ENCODE measurements around the gene LAMA1. TPM values are rescaled to one million over a fixed set of nuclear protein-coding genes. Genes with fewer than 3 reads are reported as not detected.
A peak's percentile ranks its signal among the peaks of the same experiment; 100 is the strongest.

The LAMA1 gene
- total RNA-seq, 4 donors from 2014 or later, result 0.48 to 2.9 (median 2.6) TPM; not detected in 1

GRCh38 chr18:6934859-6935258, 182.7 kb downstream of the LAMA1 start:
- no peak for DNase-seq
- WGBS, 2 donors (ENCODE audit: low coverage in 1 of 2), result 84 to 86% methylated on average over 1 of the region's 1 CpG

GRCh38 chr18:6929370-6930102, 188.1 kb downstream of the LAMA1 start:
- Histone ChIP-seq H3K27ac (peak overlapping the region in 1 of 4 donors; percentile 42), H3K4me1 (no peaks in the 10 kb centered on the region), H3K4me3 (no peak overlapping the region), H3K36me3 (no peaks in the 10 kb centered on the region), H3K9me3 (no peaks in the 10 kb centered on the region), H3K27me3 (no peaks in the 10 kb centered on the region)
- in situ Hi-C loops (cut with MboI; ENCODE audit: low pct_ligation_motif_present in 1 of 4, low pct_unique_long_range_greater_than_20kb in 1 of 4, low sequenced_read_pairs in 3 of 4), result loop anchor here in 1 of 4 donors (25.0 kb wide), 1 partner anchor 258 kb away; no protein-coding TSS in a partner anchor
- intact Hi-C loops (cut with DNase I; ENCODE audit: low total_unique reads), result no loop called here
- DNase-seq, result peak; percentile 47
- TF ChIP-seq POLR2AphosphoS5 (IDR thresholded peaks at IDR 0.05) (peak in 1 of 3 donors; percentile 18), POLR2A (IDR thresholded peaks at IDR 0.05) (peak; percentile 65), CTCF (IDR thresholded peaks at IDR 0.05) (no peak)
- 87 to 94% methylated on average over 3 to 43 of the region's 45 CpGs for WGBS, 2 donors (ENCODE audit: low coverage in 1 of 2)

More at GRCh38 chr18:6934859-6935258, 182.7 kb downstream of the LAMA1 start:
- intact Hi-C loops (cut with DNase I; ENCODE audit: low total_unique reads), result no loop called here
- no peaks in the 10 kb centered on the region for H3K36me3 ChIP-seq
- H3K4me3 ChIP-seq, result no peak overlapping the region
- H3K9me3 ChIP-seq, result no peaks in the 10 kb centered on the region
- peaks cover 0 to 9% (median 3%) of the 10 kb centered on the region in 4 donors for H3K4me1 ChIP-seq
- in situ Hi-C loops (cut with MboI; ENCODE audit: low pct_ligation_motif_present in 1 of 4, low pct_unique_long_range_greater_than_20kb in 1 of 4, low sequenced_read_pairs in 3 of 4), result loop anchor here in 1 of 4 donors (25.0 kb wide), 1 partner anchor 252 kb away; no protein-coding TSS in a partner anchor
- no peak for TF ChIP-seq EP300 (IDR thresholded peaks at IDR 0.05; ENCODE audit: low read depth)
- TF ChIP-seq POLR2A (IDR thresholded peaks at IDR 0.05), result no peak
- TF ChIP-seq POLR2AphosphoS5 (IDR thresholded peaks at IDR 0.05), result no peak
- no peak for TF ChIP-seq CTCF (IDR thresholded peaks at IDR 0.05)
- H3K27me3 ChIP-seq, result no peaks in the 10 kb centered on the region
- H3K27ac ChIP-seq, result no peak overlapping the region

GRCh38 chr18:6928359-6928758, 189.2 kb downstream of the LAMA1 start:
- WGBS, 2 donors (ENCODE audit: low coverage in 1 of 2), result 83 to 85% methylated on average over 4 to 11 of the region's 11 CpGs
- no peak for DNase-seq
- no peaks in the 10 kb centered on the region for H3K36me3 ChIP-seq
- no peak overlapping the region for H3K27ac ChIP-seq
- in situ Hi-C loops (cut with MboI; ENCODE audit: low pct_ligation_motif_present in 1 of 4, low pct_unique_long_range_greater_than_20kb in 1 of 4, low sequenced_read_pairs in 3 of 4), result loop anchor here in 1 of 4 donors (25.0 kb wide), 1 partner anchor 259 kb away; no protein-coding TSS in a partner anchor
- intact Hi-C loops (cut with DNase I; ENCODE audit: low total_unique reads), result no loop called here
- TF ChIP-seq POLR2AphosphoS5 (IDR thresholded peaks at IDR 0.05) (no peak), EP300 (IDR thresholded peaks at IDR 0.05; ENCODE audit: low read depth) (no peak)
- no peaks in the 10 kb centered on the region for H3K4me1 ChIP-seq
- no peaks in the 10 kb centered on the region for H3K27me3 ChIP-seq
- H3K4me3 ChIP-seq, result no peak overlapping the region
- no peaks in the 10 kb centered on the region for H3K9me3 ChIP-seq

DNA sequence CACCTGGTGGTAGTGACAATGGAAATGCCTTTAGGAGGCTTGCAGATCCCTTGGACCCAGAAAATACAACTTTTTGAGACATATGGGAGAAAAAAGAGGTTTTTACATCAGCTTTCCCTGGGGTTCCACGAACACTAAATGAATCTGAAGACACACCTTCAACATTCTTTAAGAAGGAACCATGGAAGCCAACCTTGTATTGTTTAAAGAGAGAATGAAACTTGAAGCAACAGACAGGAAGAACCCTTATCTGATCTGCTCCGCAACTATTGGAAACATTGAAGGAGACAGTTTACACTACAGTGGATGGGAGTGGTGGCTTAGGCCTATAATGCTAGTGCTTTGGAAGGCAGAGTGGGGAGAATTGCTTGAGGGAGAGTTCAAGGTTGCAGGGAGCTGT, 190.4 kb downstream of the LAMA1 start:
- Histone ChIP-seq H3K4me3 (no peak overlapping the region), H3K36me3 (no peaks in the 10 kb centered on the region), H3K27ac (no peak overlapping the region), H3K4me1 (no peaks in the 10 kb centered on the region), H3K27me3 (no peaks in the 10 kb centered on the region), H3K9me3 (no peaks in the 10 kb centered on the region)
- WGBS, 2 donors (ENCODE audit: low coverage in 1 of 2), result 67 to 69% methylated on average over 2 of the region's 2 CpGs
- in situ Hi-C loops (cut with MboI; ENCODE audit: low pct_ligation_motif_present in 1 of 4, low pct_unique_long_range_greater_than_20kb in 1 of 4, low sequenced_read_pairs in 3 of 4) (loop anchor here in 1 of 4 donors (25.0 kb wide), 1 partner anchor 260 kb away; no protein-coding TSS in a partner anchor), intact Hi-C loops (cut with DNase I; ENCODE audit: low total_unique reads) (no loop called here)
- DNase-seq, result no peak
- TF ChIP-seq CTCF (IDR thresholded peaks at IDR 0.05) (no peak), POLR2A (IDR thresholded peaks at IDR 0.05) (no peak), EP300 (IDR thresholded peaks at IDR 0.05; ENCODE audit: low read depth) (no peak), POLR2AphosphoS5 (IDR thresholded peaks at IDR 0.05) (no peak)

Data from transverse colon (tissue), 4 donors.